Right atrium auricular region (tissue), 2 donors: ENCODE measurements around the gene MRTFA. TPM values are rescaled to one million over a fixed set of nuclear protein-coding genes. Genes with fewer than 3 reads are reported as not detected.
"Not testable (repeated sequence)": the region's sequence is repeated elsewhere in the genome, so short reads cannot be mapped to it uniquely, and the experiment has no call there.

Experiments used
- DNase-seq: peaks from one replicate; pipeline ENCODE4 v3.0.0-alpha.2; 2019; ENCODE audit warnings: low spot score
- H3K27ac ChIP-seq, 2 donors: fragments of 200-600 bp; sonication (generic); 1 replicate in 1 of 2; 2 replicates in 1 of 2; pipeline ENCODE4 v1.5.1; 2016 to 2019
- H3K27me3 ChIP-seq, 2 donors: fragments of 200-600 bp; sonication (generic); one replicate each; pipeline versions ENCODE4 v1.5.1 to v1.6.0; 2017 to 2019
- H3K36me3 ChIP-seq: fragments of 200-600 bp; sonication (generic); one replicate; pipeline ENCODE4 v1.5.1; 2016
- H3K4me1 ChIP-seq, 2 donors: fragments of 200-600 bp; sonication (generic); one replicate each; pipeline versions ENCODE4 v1.5.1 to v1.6.0; 2017 to 2019
- H3K4me3 ChIP-seq, 2 donors: fragments of 200-600 bp; sonication (generic); 1 replicate in 1 of 2; 2 replicates in 1 of 2; pipeline ENCODE4 v1.5.1; 2017 to 2019; ENCODE audit warnings: mild to moderate bottlenecking in 1 of 2, moderate library complexity in 1 of 2
- H3K9me3 ChIP-seq, 2 donors: fragments of 200-600 bp; sonication (generic); one replicate each; pipeline ENCODE4 v1.5.1; 2019
- total RNA-seq, 2 donors: library from RNA; depleted of rRNA; stranded (reverse); fragments of >200 nt; gene quantifications; one replicate each; pipeline ENCODE4 v1.1.0, GENCODE V29; 2016
- TF ChIP-seq, protein P1 (sequence below), 2 donors: fragments of 200-600 bp; sonication (generic); IDR thresholded peaks; one replicate each; pipeline ENCODE4 v1.5.1; 2019; ENCODE audit warnings: antibody characterized with exemption in 2 of 2

The MRTFA gene
- total RNA-seq, 2 donors from 2014 or later = 45.8 to 55.2 TPM

GRCh38 chr22:40541300-40541699, 95.2 kb downstream of the MRTFA start:
- TF ChIP-seq, protein P1, sequence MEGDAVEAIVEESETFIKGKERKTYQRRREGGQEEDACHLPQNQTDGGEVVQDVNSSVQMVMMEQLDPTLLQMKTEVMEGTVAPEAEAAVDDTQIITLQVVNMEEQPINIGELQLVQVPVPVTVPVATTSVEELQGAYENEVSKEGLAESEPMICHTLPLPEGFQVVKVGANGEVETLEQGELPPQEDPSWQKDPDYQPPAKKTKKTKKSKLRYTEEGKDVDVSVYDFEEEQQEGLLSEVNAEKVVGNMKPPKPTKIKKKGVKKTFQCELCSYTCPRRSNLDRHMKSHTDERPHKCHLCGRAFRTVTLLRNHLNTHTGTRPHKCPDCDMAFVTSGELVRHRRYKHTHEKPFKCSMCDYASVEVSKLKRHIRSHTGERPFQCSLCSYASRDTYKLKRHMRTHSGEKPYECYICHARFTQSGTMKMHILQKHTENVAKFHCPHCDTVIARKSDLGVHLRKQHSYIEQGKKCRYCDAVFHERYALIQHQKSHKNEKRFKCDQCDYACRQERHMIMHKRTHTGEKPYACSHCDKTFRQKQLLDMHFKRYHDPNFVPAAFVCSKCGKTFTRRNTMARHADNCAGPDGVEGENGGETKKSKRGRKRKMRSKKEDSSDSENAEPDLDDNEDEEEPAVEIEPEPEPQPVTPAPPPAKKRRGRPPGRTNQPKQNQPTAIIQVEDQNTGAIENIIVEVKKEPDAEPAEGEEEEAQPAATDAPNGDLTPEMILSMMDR (IDR thresholded peaks at IDR 0.05) = no peak
- DNase-seq = no peak
- no peaks in the 10 kb centered on the region for H3K9me3 ChIP-seq
- H3K4me3 ChIP-seq = no peak overlapping the region
- H3K27ac ChIP-seq = no peak overlapping the region
- no peaks in the 10 kb centered on the region for H3K36me3 ChIP-seq
- peaks cover 0 to 17% of the 10 kb centered on the region in 2 donors for H3K4me1 ChIP-seq
- no peaks in the 10 kb centered on the region for H3K27me3 ChIP-seq

DNA sequence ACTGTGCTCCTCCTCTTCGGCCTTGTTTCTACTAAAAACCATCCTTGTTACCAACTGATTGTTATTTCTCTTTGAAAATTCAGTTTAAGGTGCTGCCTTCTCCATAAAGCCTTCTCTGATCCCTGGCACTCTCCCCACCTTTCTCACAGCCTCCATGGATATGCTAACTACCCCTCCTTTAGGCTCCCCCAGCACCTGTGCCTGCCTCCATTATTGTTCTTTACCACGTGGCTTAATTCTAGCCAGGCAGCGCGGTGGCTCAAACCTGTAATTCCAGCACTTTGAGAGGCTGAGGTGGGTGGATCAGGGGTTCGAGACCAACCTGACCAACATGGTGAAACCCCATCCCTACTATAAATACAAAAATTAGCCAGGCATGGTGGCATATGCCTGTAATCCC, 96.3 kb downstream of the MRTFA start:
- no peaks in the 10 kb centered on the region for H3K36me3 ChIP-seq
- no peak for DNase-seq
- H3K4me3 ChIP-seq = no peak overlapping the region
- H3K27me3 ChIP-seq = no peaks in the 10 kb centered on the region
- TF ChIP-seq, protein P1 (IDR thresholded peaks at IDR 0.05) = no peak
- H3K9me3 ChIP-seq = no peaks in the 10 kb centered on the region
- no peak overlapping the region for H3K27ac ChIP-seq
- peaks cover 0 to 22% of the 10 kb centered on the region in 2 donors for H3K4me1 ChIP-seq

DNA sequence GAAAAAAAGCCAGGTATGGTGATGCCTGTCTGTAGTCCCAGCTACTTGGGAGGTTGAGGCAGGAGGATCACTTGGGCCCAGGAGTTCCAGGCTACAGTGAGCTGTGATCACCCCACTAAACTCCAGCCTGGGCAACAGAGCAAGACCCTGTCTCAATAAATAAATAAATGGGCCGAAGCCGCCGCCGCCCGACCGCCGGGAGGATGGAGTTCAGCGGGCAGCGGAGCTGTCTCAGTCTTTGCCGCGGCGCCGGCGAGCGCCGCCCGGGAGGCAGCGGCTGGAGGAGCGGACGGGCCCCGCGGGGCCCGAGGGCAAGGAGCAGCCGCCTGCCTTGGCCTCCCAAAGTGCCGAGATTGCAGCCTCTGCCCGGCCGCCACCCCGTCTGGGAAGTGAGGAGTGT, 100.4 kb downstream of the MRTFA start:
- not testable (repeated sequence) for H3K9me3 ChIP-seq, H3K36me3 ChIP-seq, DNase-seq, H3K27ac ChIP-seq, H3K4me3 ChIP-seq, H3K27me3 ChIP-seq
- peaks cover 0 to 41% of the 10 kb centered on the region in 2 donors for H3K4me1 ChIP-seq

DNA sequence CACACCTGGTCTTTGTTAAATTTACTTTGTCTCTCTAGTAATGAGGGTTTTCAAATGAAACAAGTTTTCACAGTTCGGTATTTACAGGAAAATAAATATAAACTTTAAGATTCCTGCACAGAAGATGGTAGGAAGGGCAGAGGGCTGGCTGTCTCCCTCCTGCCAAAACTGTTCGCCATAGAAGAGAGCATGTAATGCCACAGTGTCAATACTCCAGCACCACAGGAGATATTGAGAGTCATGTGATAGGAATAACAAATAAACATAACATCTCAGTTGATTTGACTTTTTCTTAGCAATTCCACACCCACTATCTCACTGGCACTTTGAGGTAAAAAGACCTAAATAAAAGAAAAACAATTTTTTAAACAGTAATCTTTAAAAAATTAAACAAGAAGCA, 100.9 kb downstream of the MRTFA start:
- TF ChIP-seq, protein P1 (IDR thresholded peaks at IDR 0.05) = no peak
- Histone ChIP-seq H3K27ac (peak overlapping the region in 1 of 2 donors; percentile 60), H3K36me3 (no peaks in the 10 kb centered on the region), H3K9me3 (no peaks in the 10 kb centered on the region), H3K27me3 (no peaks in the 10 kb centered on the region), H3K4me1 (peaks cover 0 to 41% of the 10 kb centered on the region in 2 donors), H3K4me3 (no peak overlapping the region)
- no peak for DNase-seq

GRCh38 chr22:40535189-40535512, 101.4 kb downstream of the MRTFA start:
- Histone ChIP-seq H3K9me3 (no peaks in the 10 kb centered on the region), H3K4me3 (no peak overlapping the region), H3K36me3 (no peaks in the 10 kb centered on the region), H3K27me3 (no peaks in the 10 kb centered on the region), H3K4me1 (peaks cover 0 to 41% of the 10 kb centered on the region in 2 donors), H3K27ac (peak overlapping the region; percentile 52 to 60)
- TF ChIP-seq, protein P1 (IDR thresholded peaks at IDR 0.05) = no peak
- no peak for DNase-seq

DNA sequence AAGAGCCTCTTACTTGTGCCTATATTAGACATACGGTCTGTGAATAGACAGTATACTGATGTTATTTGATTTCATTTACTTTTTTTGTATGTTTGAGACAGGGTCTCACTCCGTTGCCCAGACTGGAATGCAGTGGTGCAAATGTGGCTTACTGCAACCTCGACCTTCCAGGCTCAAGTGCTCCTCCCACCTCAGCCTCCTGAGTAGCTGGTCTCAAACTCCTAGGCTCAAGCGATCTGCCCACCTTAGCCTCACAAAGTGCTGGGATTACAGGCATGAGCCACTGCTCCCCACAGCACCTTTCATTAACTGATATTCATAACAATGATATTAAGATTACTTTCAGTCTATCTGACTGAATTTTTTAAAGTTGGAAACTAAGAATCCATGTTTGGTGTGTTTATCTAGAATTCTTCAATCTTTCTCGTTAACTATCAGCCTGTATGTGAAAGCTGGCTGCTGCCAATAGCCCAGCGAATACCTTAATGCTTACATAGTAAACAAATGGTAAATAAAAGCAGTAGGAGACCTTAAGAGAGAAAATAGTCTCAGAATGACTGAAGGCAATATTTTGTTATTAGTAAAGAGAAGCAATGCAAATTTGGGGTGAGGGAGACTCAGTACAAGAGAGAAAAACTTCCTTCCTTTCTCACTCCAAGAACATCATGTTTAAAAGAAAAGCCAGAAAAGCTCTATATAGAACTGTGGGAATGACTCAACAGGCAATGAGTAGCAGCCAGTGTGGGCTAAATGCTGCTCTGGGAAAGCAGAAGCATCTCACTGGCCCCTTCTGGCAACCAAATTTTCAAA, 101.9 kb downstream of the MRTFA start:
- Histone ChIP-seq H3K27me3 (no peaks in the 10 kb centered on the region), H3K9me3 (no peaks in the 10 kb centered on the region), H3K36me3 (no peaks in the 10 kb centered on the region), H3K4me3 (no peak overlapping the region), H3K4me1 (peaks cover 0 to 41% of the 10 kb centered on the region in 2 donors), H3K27ac (peak overlapping the region; percentile 52 to 60)
- DNase-seq = no peak
- TF ChIP-seq, protein P1 (IDR thresholded peaks at IDR 0.05) = no peak
